Fibroblast of peridontal ligament (primary cell): Measurements from ENCODE around the gene TMEM95.
"Not testable (repeated sequence)": the region's sequence is repeated elsewhere in the genome, so short reads cannot be mapped to it uniquely, and the experiment has no call there.

ENCODE experiments used
- DNase-seq: peaks from one replicate; pipeline ENCODE4 v3.0.0-alpha.2; 2010; ENCODE audit errors: extremely low read depth

TMEM95 gene

DNA sequence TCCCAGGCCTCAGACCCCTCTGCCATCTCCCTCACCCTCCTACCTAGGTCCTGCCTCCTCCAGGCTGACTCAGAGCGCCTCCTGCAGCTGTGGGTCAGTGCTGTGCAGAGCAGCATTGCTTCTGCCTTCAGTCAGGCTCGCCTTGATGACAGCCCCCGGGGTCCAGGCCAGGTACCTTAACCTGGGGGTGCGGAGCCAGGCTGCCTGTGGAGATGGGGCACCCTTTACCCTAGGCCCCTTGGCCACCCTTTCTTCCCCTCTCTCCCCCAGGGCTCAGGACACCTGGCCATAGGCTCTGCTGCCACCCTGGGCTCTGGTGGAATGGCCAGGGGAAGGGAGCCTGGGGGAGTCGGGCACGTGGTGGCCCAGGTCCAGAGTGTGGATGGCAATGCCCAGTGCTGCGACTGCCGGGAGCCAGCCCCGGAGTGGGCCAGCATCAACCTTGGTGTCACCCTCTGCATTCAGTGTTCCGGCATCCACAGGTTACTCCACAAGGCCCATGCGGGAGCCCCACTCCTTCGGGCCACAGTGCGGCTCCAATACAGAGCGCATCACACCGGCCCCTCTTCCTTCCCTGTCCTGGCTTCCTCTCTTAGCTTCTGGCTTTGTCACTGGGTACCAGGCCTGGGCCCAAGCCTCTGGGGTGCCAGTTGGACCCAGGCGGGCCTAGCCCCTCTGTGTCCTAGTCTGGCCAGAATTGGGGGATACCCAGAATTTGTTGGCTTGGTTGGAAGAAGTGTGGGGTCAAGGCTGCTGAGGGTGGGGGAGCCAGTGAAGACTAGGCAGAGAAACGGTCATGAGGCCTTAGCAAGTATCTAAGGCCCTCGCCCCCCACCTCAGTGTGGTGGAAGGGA lies 8.0 kb upstream of the TMEM95 start:
- no peak for DNase-seq

DNA sequence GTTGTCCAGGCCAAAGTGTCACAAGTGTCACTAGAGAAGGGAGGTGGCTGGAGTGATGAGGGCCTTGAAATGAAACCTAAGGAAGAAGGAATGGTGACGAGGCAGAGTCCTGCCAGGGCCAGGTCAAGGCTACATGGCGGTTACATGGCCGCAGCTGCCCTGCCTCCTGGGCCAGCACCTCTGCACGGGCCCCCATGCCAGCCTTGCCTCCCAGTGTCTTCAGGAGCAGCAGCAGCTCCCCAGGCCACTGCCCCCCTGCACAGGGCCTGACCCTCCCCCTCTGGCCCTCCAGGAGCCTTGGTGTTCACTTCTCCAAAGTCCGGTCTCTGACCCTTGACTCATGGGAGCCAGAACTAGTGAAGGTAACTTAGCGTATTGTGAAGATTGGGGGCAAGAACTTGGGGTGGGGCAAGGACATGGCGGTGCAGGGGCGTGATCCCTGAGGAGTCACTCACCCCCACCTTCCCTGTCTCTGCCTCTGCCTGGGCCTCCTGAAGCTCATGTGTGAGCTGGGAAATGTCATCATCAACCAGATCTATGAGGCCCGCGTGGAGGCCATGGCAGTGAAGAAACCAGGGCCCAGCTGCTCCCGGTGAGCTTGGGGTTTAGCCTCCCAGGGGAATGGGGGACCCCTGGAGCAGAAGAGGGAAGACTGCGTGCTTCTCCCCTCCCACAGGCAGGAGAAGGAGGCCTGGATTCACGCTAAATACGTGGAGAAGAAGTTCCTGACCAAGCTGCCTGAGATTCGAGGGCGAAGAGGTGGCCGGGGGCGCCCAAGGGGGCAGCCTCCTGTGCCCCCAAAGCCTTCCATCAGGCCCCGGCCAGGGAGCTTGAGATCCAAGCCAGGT lies 7.1 kb upstream of the TMEM95 start:
- DNase-seq, result no peak

DNA sequence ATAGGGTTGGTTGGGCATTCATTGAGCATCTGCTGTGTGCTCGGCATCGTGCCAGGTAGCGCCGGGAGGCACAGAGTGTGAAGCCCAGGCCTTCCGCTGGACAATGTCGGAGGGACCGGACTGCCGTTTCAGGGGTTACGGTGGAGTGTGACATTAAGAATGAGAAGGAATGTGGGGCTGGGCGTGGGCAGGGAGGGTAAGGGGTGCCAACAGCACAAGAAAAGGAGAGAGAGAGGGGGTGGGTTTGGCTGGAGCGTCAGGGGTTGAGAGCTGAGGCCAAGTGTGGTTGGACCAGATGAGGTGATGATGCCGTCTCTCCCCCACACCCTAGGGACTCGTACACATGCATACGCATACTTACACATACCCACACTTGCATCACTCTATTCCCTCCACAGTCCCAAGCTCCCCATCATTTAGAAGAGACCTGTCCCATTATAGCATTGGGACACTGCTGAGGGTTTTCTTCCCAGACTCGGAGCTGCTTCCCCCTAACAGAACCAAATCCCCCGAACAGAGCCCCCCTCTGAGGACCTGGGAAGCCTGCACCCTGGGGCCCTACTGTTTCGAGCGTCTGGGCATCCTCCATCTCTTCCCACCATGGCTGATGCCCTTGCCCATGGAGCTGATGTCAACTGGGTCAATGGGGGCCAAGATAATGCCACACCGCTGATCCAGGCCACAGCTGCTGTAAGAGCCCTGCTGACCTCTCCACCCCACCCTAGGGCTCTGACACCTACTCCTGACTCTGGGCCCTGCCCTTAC lies 6.3 kb upstream of the TMEM95 start:
- DNase-seq, result peak; percentile 64

DNA sequence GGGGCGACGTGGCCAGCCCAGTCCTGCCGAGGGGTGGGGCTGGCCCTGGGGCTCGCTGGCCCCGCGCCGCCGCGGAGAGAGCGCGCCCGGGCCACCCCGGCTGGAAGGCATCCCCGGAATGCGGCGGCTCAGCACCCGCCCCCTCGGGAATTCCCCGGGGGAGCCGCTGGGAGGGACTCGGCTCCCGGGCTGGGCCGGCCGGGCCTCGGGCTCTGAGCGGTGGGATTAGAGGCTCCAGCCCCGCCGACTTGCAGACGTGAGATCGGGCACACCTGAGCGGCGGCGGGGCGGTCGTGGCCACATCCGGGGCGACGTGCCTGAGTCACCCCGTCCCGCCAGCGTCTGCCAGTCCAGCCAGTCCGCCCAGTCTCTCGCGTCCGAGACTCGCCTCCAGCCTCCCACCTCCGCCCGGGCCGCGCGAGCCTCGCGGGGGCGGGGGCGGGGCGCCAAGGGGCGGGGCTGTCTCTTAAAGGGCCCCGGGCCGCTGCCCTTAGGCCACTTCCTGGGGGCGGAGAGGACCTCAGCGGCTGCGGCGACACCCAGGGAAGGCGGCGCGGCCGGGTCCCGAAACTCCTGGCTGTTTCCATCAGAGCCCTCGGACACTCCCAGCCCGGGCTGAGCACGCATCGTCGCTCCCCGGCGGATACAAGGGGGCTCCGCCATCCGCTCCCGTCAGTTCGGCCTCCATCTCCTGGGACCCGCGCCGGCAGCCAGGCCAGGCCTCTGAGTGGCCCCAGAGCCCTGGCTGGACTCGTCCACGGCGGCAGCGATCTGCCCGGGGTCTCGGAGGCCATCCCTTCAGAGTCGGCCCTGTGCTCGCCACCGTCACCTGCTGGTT lies 3.1 kb upstream of the TMEM95 start, which contains the start of gene KCTD11:
Gene KCTD11 (plus strand): TSS at position 498 of the 838 bp plus-strand sequence.
- peak; percentile 82 for DNase-seq

DNA sequence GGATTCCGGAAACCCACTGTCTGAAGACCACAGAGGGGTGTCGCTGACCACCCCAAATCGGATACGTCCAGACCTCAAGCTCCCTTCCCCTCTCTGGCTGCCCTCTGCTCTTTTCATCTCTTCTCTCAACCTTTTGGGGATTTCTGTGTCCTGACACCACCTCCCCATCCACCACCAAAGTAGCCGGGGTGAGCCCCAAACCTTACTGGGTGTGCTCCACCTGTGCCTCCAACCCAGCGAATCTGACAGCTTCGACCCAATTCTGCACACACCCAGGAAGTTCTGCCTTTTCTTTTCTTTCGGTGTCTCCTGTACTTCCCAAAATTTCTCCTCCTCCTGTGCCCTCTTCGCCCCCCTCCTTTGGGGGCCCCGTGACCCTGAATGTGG lies 2.5 kb upstream of the TMEM95 start:
- DNase-seq, result no peak

DNA sequence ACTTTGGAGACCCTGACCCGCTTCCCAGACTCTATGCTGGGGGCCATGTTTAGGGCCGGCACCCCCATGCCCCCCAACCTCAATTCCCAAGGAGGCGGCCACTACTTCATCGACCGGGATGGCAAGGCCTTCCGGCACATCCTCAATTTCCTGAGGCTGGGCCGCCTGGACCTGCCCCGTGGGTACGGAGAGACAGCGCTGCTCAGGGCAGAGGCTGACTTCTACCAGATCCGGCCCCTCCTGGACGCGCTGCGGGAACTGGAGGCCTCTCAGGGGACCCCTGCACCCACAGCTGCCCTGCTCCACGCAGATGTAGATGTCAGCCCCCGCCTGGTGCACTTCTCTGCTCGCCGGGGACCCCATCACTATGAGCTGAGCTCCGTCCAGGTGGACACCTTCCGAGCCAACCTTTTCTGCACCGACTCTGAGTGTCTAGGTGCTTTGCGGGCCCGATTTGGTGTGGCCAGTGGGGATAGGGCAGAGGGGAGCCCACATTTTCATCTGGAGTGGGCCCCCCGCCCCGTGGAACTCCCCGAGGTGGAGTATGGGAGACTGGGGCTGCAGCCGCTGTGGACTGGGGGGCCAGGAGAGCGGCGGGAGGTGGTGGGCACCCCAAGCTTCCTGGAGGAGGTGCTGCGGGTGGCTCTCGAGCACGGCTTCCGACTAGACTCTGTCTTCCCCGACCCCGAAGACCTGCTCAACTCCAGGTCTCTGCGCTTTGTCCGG lies 1.9 kb upstream of the TMEM95 start:
- no peak for DNase-seq

DNA sequence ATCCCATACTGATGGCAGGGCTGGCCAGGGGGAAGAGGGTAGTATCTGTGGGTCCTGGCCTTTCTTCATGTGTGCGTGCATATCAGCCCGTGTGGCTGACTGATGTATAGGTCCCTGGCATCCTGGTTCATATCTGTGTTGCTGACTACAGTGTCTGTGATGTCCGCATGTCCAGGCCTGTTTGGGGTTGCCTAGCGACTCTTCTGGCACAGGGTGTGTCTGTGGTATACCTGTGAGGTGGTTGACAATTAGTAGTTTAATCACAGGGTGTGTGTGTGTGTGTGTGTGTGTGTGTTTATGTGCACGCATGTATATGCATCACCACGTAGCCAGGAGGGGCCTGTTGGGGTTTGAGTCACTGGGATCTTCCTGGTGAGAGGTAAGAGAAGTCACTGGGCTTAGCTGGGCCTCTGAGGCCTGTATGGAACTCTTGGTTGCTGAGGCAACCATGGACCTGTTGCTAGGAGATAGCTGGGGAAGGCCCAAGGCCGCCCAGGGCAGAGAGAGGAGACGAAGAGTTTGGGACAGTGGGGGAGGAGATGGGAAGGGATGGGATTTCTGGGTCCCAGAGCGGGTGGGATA lies 603 bp upstream of the TMEM95 start:
- DNase-seq, result peak; percentile 26

DNA sequence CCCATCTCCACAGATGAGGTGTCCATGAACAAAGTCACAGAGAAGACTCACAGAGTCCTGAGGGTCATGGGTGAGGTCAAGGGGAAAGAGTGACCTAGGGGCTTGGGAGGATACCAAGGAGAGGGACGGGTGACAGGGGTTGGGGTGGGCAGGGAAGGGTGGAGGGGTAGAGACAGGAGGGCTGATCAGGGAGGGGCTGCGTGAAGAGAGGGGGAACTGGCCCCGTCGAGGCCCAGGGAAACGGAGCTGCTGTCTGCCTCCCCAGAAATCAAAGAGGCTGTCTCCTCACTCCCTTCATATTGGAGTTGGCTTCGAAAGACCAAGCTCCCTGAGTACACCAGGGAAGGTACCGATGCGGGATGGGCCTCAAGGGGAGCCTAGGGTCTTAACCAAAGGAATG lies 617 bp downstream of the TMEM95 start:
- DNase-seq, result no peak

DNA sequence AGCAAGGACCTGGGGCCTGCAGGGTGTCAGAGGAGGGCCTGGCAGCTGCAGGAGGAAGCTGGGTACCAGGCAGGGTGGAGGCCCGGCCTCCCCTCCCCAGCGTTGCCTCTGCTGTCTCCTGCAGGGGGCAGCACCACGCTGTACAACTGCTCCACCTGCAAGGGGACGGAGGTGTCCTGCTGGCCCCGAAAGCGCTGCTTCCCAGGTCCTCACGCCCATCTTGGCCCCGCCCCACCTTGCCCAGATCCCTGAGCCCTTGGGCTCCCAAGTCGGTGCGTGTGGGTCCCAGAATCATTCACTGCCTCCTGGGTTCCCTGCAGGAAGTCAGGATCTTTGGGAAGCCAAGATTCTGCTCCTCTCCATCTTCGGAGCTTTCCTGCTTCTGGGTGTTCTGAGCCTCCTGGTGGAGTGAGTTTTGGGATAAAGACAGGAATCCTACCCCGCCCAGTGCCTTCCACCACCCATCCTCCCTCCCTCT lies 1.2 kb downstream of the TMEM95 start:
- peak; percentile 37 for DNase-seq

DNA sequence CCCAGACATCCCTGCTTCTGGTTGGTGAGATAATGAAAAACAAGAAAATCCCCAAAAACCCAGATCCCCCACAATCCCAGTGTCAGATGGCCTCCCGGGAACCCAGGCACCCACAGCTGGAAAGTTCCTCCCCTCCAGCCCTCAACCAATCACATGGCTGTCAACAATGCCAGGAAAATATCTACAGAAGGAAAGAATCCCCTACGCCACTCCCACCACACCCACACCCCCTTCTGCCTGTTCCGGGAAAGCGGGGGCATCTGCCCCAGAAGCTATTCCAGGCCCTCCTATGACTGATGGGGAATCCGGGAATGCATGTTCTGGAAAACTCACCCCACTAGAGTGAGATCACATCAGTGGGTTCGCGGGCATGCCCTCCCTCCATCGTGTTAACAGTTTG lies 1.8 kb downstream of the TMEM95 start:
- DNase-seq, result no peak

DNA sequence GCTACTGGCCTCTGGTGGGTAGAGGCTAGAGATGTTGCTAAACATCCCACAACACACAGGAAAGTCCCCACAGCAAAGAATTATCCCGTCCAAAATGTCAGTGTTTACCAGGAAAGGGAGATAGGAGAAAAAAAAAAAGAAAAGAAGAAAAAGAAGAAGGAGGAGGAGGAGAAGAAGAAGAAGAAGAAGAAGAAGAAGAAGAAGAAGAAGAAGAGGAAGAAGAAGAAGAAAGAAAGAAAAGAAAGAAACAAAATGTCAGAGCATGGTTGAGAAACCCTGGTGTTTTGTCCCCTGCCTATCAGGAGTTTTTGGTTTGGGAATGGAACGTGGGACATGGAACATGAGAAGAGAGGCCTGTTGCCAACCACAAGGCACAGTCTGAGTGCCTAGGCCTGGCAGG lies 2.4 kb downstream of the TMEM95 start:
- no peak for DNase-seq

DNA sequence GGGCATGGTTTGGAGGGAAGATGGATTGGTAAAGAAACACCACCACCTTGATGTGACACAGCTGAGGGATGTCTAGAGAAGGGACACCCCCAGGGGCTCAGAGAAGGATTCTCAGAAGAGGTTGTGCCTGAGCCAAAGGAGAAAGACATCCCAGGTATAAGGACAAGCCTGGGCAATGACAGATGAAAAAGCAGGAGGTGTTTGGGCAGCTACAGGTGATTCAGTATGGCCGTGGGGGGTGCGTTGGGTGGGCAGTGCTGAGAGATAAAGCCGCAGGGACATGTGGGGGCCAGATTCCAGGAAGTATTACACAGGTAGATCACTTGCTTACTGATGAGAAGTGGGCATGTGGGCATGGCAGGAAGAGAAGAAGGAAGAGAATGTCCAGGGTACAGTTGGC lies 7.0 kb downstream of the TMEM95 start:
- DNase-seq, result no peak

DNA sequence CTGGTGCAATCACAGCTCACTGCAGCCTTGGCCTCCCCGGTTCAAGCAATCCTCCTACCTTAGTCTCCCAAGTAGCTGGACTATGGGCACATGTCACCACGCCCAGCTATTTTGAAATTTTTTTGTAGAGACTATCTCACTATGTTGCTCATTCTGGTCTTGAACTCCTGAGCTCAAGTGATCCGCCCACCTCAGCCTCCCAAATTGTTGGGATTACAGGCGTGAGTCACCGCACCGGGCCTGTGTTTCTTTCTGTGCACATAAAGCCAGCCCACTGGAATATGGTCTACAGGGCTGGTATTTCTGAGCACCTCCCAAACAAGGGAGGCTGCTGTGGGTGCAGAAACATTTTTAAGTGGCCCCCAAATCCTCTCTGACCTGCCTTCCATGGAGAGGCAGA lies 8.4 kb downstream of the TMEM95 start:
- no peak for DNase-seq

DNA sequence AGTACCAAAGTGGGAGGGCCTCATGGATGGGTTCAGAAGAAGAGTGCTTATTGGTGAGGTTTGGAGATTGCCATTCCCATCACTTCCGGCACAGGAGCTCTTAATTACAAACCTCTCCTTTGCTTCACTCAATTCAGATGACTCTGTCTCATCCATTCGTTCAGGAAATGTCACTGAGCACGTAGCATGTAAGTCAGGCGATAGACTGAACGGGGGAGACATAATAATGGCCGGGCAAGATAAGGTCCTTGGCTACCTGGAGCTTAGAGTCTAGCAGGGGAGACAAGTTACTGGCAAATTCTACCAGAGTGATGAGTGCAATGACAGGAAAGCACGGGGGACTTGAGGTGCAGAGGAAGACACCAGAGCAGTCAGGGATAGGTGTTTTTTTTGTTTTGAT lies 11.0 kb downstream of the TMEM95 start:
- not testable (repeated sequence) for DNase-seq

DNA sequence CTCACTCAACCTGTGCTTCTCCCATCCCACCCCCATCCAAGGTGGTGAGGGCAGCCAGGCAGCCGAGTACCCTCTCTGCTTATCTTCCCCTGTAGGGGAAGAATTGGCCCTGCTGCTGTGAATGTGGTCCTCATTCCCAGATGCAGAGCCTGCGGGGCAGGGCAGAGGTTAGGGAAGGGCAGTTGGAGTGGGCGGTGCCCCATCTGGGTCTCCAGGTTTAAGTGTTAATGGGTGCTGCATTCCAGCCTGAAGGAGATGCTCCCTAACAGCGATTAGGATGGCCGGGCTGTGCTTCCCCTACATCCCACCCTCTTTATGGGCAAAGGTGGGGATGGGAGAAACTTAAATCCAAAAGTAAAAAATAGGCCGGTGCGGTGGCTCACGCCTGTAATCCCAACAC lies 12.1 kb downstream of the TMEM95 start:
- no peak for DNase-seq

DNA sequence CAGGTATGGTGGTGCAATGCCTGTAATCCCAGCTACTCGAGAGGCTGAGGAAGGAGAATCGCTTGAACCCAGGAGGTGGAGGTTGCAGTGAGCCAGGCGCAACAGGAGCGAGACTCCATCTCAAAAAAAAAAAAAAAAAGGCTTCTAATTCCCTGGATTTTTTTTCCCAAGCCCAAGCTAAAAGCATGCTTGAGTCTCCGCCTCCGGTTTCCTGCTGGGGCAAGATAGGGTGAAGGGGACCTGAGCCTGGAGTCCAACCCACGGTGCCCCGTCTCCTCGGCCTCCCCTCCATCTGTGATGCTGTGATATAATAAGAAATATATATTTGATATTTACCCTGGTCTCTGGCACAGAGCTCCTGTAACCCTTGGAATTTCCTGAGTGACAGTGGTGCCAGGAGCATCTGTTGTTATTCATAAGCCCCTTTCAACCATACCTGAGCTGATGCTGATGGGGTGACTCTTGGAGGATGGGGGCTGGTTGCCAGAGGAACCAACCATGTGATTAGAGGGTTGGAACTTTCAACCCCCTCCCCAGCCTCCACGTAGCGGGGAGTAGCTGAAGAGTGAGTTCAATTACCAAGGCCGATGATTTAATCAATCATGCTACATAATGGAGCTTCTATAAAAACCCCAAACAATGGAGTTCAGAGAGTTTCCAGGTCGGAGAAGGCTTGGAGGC lies 13.1 kb downstream of the TMEM95 start:
- DNase-seq, result no peak

DNA sequence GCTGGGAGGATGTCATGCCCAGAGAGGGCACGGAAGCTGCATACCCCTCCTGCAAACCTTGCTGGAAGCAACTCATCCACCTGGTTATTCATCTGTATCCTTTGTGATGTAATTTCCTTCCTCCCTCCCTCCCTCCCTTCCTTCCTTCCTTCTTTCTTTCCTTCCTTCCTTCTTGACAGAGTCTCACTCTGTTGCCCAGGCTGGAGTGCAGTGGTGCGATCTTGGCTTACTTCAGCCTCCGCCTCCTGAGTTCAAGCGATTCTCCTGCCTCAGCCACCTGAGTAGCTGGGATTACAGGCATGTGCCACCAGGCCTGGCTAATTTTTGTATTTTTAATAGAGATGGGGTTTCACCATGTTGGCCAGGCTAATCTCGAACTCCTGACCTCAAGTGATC lies 13.6 kb downstream of the TMEM95 start:
- not testable (repeated sequence) for DNase-seq

DNA sequence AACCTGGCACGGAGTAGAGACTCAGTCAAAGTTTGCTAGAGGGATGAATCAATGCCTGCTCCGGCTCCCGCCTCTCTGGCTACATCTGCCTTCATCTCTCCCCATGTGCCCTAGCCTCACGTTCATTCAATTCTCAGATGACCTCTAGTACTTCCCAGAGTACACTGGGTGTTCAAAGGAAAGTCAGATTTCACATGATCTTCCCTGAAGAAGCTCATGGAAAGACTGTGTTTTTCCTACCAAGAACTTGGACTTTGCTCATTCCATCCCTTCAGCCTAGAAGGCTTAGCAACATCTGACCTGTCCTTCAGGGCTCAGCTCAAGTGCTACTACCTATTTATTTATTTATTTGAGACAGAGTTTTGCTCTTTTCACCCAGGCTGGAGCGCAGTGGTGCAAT lies 14.9 kb downstream of the TMEM95 start:
- no peak for DNase-seq

DNA sequence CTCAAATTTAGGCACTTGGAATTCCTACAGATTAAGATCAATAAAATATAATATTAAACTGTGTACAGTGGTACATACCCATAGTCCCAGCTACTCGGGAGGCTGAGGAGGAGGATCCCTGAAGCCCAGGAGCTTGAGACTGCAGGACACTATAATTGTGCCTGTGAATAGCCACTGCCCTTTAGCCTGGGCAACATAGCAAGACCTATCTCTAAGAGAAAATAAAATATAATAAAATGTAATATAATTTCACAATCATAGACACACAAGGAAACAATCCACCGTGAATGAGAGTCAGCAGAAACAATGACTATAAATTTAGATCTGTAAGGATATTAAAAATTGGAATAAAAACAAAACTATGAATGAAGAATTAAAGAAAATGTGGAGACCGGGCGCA lies 15.9 kb downstream of the TMEM95 start:
- DNase-seq, result no peak

DNA sequence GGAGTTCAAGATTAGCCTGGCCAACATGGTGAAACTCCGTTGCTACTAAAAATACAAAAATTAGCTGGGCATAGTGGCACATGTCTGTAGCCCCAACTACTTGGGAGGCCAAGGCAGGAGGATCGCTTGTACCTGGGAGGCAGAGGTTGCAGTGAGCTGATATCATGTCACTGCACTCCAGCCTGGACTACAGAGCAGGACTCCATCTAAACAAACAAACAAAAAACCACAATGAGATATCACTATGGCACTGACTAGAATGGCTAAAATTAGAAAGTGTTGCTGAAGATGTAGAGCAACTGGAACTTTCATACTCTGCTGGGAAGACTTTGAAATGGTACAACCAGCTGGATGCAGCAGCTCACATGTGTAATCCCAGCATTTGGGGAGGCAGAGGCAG lies 19.4 kb downstream of the TMEM95 start:
- no peak for DNase-seq
